ENCODE results near the gene CAMK4.

- TF ChIP-seq, protein P1, sequence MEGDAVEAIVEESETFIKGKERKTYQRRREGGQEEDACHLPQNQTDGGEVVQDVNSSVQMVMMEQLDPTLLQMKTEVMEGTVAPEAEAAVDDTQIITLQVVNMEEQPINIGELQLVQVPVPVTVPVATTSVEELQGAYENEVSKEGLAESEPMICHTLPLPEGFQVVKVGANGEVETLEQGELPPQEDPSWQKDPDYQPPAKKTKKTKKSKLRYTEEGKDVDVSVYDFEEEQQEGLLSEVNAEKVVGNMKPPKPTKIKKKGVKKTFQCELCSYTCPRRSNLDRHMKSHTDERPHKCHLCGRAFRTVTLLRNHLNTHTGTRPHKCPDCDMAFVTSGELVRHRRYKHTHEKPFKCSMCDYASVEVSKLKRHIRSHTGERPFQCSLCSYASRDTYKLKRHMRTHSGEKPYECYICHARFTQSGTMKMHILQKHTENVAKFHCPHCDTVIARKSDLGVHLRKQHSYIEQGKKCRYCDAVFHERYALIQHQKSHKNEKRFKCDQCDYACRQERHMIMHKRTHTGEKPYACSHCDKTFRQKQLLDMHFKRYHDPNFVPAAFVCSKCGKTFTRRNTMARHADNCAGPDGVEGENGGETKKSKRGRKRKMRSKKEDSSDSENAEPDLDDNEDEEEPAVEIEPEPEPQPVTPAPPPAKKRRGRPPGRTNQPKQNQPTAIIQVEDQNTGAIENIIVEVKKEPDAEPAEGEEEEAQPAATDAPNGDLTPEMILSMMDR (IDR thresholded peaks at IDR 0.05; ENCODE audit: low read depth, low read length, poor library complexity, severe bottlenecking) = no peak
- TF ChIP-seq EZH2phosphoT487 (IDR thresholded peaks at IDR 0.05; ENCODE audit: borderline replicate concordance, low read length) = no peak
Observed at GRCh38 chr5:111313017-111313724, 89.0 kb downstream of the CAMK4 start.
